H1 (cell line): ENCODE results near the gene ARMH3. TPM values are rescaled to one million over a fixed set of nuclear protein-coding genes. Genes with fewer than 3 reads are reported as not detected.

Source experiments
- CHD1 ChIP-seq: IDR thresholded peaks from 2 replicates; pipeline ENCODE4 v1.6.1; 2012; ENCODE audit warnings: low read depth, low read length, improper control_type of control experiment
- CREB1 ChIP-seq: IDR thresholded peaks from 2 replicates; pipeline ENCODE4 v1.6.1; 2012; ENCODE audit warnings: inconsistent platforms
- EZH2 ChIP-seq: fragments of 200-600 bp; sonication (generic); IDR thresholded peaks from 2 replicates; pipeline ENCODE4 v1.7.1; 2012; ENCODE audit warnings: low read depth, mild to moderate bottlenecking, moderate library complexity, low read length, inconsistent platforms; ENCODE audit not compliant: severe bottlenecking
- FOSL1 ChIP-seq: IDR thresholded peaks from 2 replicates; pipeline ENCODE4 v1.6.1; 2011; ENCODE audit warnings: mild to moderate bottlenecking, low read depth, low read length, moderate library complexity; ENCODE audit not compliant: insufficient read depth
- JUN ChIP-seq: IDR thresholded peaks from 2 replicates; pipeline ENCODE4 v1.6.1; 2011; ENCODE audit warnings: low read depth, mild to moderate bottlenecking, improper control_type of control experiment, low read length
- JUND ChIP-seq: IDR thresholded peaks from 2 replicates; pipeline ENCODE4 v1.6.1; 2011; ENCODE audit warnings: mild to moderate bottlenecking, improper control_type of control experiment, low read length
- TAF1 ChIP-seq: IDR thresholded peaks from 2 replicates; pipeline ENCODE4 v1.6.1; 2011; ENCODE audit warnings: mild to moderate bottlenecking, low read depth, low read length
- polyA plus RNA-seq, 7 experiments: library from polyadenylated mRNA; depleted of rRNA in 3 of 7; stranded (reverse) in 5 of 7; unstranded in 2 of 7; fragments of >200 nt in 5 of 7; fragments of 200-250 nt in 2 of 7; gene quantifications; 1 replicate in 5 of 7; 2 replicates in 1 of 7; 4 replicates in 1 of 7; pipeline versions ENCODE4 v1.2.1 to v1.2.3, GENCODE V29; 2011 to 2013; ENCODE audit warnings: missing spikeins in 2 of 7, mixed read lengths in 2 of 7
- total RNA-seq: library from RNA; stranded (reverse); fragmentation: NEBNext Ultra II Directional; extraction: Animal tissue kit (Norgen Biotek cat#: 25700); gene quantifications from 2 replicates; pipeline ENCODE4 v1.2.1, GENCODE V29; 2021
- TF ChIP-seq, protein P1 (sequence below), 3 experiments: IDR thresholded peaks; 1 replicate in 2 of 3; 2 replicates in 1 of 3; pipeline versions ENCODE4 v1.5.1 to v1.6.1; 2011; ENCODE audit warnings: low read length in 3 of 3, mild to moderate bottlenecking in 3 of 3, inconsistent platforms in 2 of 3, low read depth in 1 of 3, moderate library complexity in 1 of 3; ENCODE audit not compliant: insufficient read depth in 1 of 3; ENCODE audit errors: control extremely low read depth in 1 of 3

The ARMH3 gene
- total and polyA plus RNA-seq, 2 of the 8 experiments (the other 6 are each of a cell fraction or from before 2014, with no cell fraction given): 11.6 to 18.3 TPM

DNA sequence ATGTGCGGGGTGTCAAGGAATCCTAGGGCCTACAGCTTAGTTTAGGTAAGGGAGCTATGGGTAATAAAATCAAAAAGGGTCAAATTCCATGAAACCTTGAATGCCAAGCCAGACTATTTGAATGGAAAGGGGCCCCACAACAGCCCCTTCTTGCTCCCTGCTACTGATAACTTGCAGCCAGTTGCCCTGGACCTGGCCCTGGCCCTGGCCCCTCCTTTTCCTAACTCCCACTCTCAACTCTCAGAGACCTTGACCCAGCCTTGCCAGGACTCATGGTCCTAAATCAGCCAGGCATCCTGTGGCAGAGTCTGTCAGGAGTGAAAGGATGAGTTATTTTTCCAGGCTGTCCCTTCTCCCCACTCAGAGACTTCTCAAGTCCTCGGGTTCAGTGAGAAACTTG is 218.2 kb downstream of the ARMH3 start (continued):
- TF ChIP-seq, protein P1, sequence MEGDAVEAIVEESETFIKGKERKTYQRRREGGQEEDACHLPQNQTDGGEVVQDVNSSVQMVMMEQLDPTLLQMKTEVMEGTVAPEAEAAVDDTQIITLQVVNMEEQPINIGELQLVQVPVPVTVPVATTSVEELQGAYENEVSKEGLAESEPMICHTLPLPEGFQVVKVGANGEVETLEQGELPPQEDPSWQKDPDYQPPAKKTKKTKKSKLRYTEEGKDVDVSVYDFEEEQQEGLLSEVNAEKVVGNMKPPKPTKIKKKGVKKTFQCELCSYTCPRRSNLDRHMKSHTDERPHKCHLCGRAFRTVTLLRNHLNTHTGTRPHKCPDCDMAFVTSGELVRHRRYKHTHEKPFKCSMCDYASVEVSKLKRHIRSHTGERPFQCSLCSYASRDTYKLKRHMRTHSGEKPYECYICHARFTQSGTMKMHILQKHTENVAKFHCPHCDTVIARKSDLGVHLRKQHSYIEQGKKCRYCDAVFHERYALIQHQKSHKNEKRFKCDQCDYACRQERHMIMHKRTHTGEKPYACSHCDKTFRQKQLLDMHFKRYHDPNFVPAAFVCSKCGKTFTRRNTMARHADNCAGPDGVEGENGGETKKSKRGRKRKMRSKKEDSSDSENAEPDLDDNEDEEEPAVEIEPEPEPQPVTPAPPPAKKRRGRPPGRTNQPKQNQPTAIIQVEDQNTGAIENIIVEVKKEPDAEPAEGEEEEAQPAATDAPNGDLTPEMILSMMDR (IDR thresholded peaks at IDR 0.05; ENCODE audit: control extremely low read depth in 1 of 3, insufficient read depth in 1 of 3, low read depth in 1 of 3, low read length in 3 of 3): no peak
- TF ChIP-seq CHD1 (no peak), FOSL1 (no peak), JUND (no peak), JUN (no peak), EZH2 (no peak), CREB1 (no peak), TAF1 (no peak)
